Keratinocyte (primary cell): ENCODE data around the gene NDUFA13. TPM values are rescaled to one million over a fixed set of nuclear protein-coding genes. Genes with fewer than 3 reads are reported as not detected.

Source experiments
- DNase-seq: peaks from one replicate; pipeline ENCODE4 v3.0.0-alpha.2; 2011; ENCODE audit warnings: low read depth, missing footprints, low spot score
- FAIRE-seq: peaks from 2 replicates; lab custom pipeline; 2011; peaks lifted over from hg19 to GRCh38; lab: Jason Lieb, UNC
- H2AFZ ChIP-seq: 2 replicates; pipeline ENCODE4 v1.6.0; 2012; ENCODE audit warnings: low read length, control low read depth, inconsistent platforms; ENCODE audit not compliant: control insufficient read depth
- H3K27ac ChIP-seq: 2 replicates; pipeline ENCODE4 v1.5.1; 2011; ENCODE audit warnings: low read length; ENCODE audit not compliant: control insufficient read depth, insufficient read depth
- H3K27me3 ChIP-seq: 3 replicates; pipeline ENCODE4 v1.6.0; 2011; ENCODE audit warnings: low read length; ENCODE audit not compliant: control insufficient read depth, insufficient read depth; ENCODE audit errors: extremely low read depth
- H3K36me3 ChIP-seq, 2 experiments: 2 replicates in 1 of 2; 3 replicates in 1 of 2; pipeline ENCODE4 v1.5.1; 2011; ENCODE audit warnings: low read length in 2 of 2, mild to moderate bottlenecking in 1 of 2; ENCODE audit not compliant: control insufficient read depth in 2 of 2, insufficient read depth in 2 of 2; ENCODE audit errors: extremely low read depth in 1 of 2
- H3K4me1 ChIP-seq: 3 replicates; pipeline ENCODE4 v1.5.1; 2011; ENCODE audit warnings: low read length; ENCODE audit not compliant: control insufficient read depth, insufficient read depth; ENCODE audit errors: extremely low read depth
- H3K4me2 ChIP-seq: 3 replicates; pipeline ENCODE4 v1.6.0; 2011; ENCODE audit warnings: low read depth, low read length; ENCODE audit not compliant: control insufficient read depth, insufficient read depth; ENCODE audit errors: extremely low read depth
- H3K4me3 ChIP-seq, 3 experiments: fragments of 200-600 bp in 1 of 3; sonication (generic) in 1 of 3; 2 replicates in 2 of 3; 3 replicates in 1 of 3; pipeline ENCODE4 v1.5.1; 2011 to 2016; ENCODE audit warnings: low read length in 3 of 3, mild to moderate bottlenecking in 3 of 3, control low read depth in 2 of 3, inconsistent platforms in 1 of 3, low read depth in 1 of 3, mixed read lengths in 1 of 3, mixed run types in 1 of 3, moderate library complexity in 1 of 3; ENCODE audit not compliant: control insufficient read depth in 2 of 3, insufficient read depth in 2 of 3; ENCODE audit errors: extremely low read depth in 1 of 3
- H3K79me2 ChIP-seq: 2 replicates; pipeline ENCODE4 v1.6.0; 2012; ENCODE audit warnings: low read length; ENCODE audit not compliant: control insufficient read depth, insufficient read depth
- H3K9ac ChIP-seq: 3 replicates; pipeline ENCODE4 v1.6.0; 2011; ENCODE audit warnings: low read length; ENCODE audit not compliant: control insufficient read depth, insufficient read depth; ENCODE audit errors: extremely low read depth
- H3K9me1 ChIP-seq: 3 replicates; pipeline ENCODE4 v1.6.0; 2011; ENCODE audit warnings: low read length; ENCODE audit not compliant: control insufficient read depth, insufficient read depth; ENCODE audit errors: extremely low read depth
- H3K9me3 ChIP-seq: 2 replicates; pipeline ENCODE4 v1.5.1; 2012; ENCODE audit warnings: low read depth, low read length; ENCODE audit not compliant: control insufficient read depth
- H4K20me1 ChIP-seq: 3 replicates; pipeline ENCODE4 v1.6.0; 2011; ENCODE audit warnings: low read length; ENCODE audit not compliant: control insufficient read depth, insufficient read depth; ENCODE audit errors: extremely low read depth
- CTCF ChIP-seq, 3 experiments: IDR thresholded peaks in 1 of 3; conservative IDR thresholded peaks in 1 of 3; optimal IDR thresholded peaks in 1 of 3; 2 replicates in 2 of 3; 3 replicates in 1 of 3; pipeline versions ENCODE3 to v1.5.1; 2011; ENCODE audit warnings: low read length in 3 of 3, mild to moderate bottlenecking in 3 of 3, moderate library complexity in 2 of 3, control low read depth in 1 of 3, inconsistent platforms in 1 of 3; ENCODE audit not compliant: insufficient read depth in 2 of 3; ENCODE audit errors: extremely low read depth in 1 of 3
- EZH2 ChIP-seq: IDR thresholded peaks from one replicate; pipeline ENCODE4 v1.6.1; 2012; ENCODE audit warnings: inconsistent platforms, mild to moderate bottlenecking, low read length, moderate library complexity
- dilution Hi-C: fragments of 300-500 bp; cut with MboI; formaldehyde crosslinking; loops from one replicate; pipeline ENCODE4 v1.7.0; 2020; ENCODE audit warnings: low sequenced_read_pairs; ENCODE audit not compliant: extremely low pct_ligation_motif_present
- polyA plus RNA-seq, 5 experiments: library from polyadenylated mRNA; depleted of rRNA in 3 of 5; stranded (reverse) in 3 of 5; stranded (forward) in 1 of 5; unstranded in 1 of 5; fragments of >200 nt; gene quantifications; 1 replicate in 1 of 5; 2 replicates in 3 of 5; 3 replicates in 1 of 5; pipeline versions ENCODE4 v1.2.1 to v1.2.3, GENCODE V29; 2011 to 2012; ENCODE audit warnings: missing spikeins in 2 of 5, low read depth in 1 of 5, low replicate concordance in 1 of 5

Gene NDUFA13
- polyA plus RNA-seq, 1 donor (not counting 4 experiments of a cell fraction or from before 2014, with no cell fraction given), result 343 TPM

- TF ChIP-seq CTCF (optimal IDR thresholded peaks at IDR 0.05 in 1 of 3, IDR thresholded peaks at IDR 0.05 in 1 of 3, conservative IDR thresholded peaks at IDR 0.05 in 1 of 3; ENCODE audit: extremely low read depth in 1 of 3, insufficient read depth in 2 of 3, low read length in 3 of 3) (no peak), EZH2 (no peak)
- Histone ChIP-seq H4K20me1 (no peaks in the 10 kb centered on the region), H3K27me3 (no peaks in the 10 kb centered on the region), H3K27ac (no peak overlapping the region), H3K9ac (no peak overlapping the region), H3K36me3 (peaks cover under 1 to 7% of the 10 kb centered on the region in 2 experiments), H3K9me3 (peaks cover 5% of the 10 kb centered on the region), H3K4me2 (no peak overlapping the region), H3K79me2 (peaks cover 24% of the 10 kb centered on the region), H3K4me1 (peaks cover 11% of the 10 kb centered on the region), H3K4me3 (no peak overlapping the region), H2AFZ (no peak overlapping the region), H3K9me1 (no peaks in the 10 kb centered on the region)
- dilution Hi-C loops, result no loop called here
- DNase-seq (no peak), FAIRE-seq (no peak)
Measured at GRCh38 chr19:19514215-19514657, 1.8 kb upstream of the NDUFA13 start.

GRCh38 chr19:19514881-19515641 is 964 bp upstream of the NDUFA13 start, which contains the start of gene TSSK6:
Gene TSSK6 (minus strand): TSS chr19:19515548. CDS start chr19:19515427, 121 bp downstream.
- Histone ChIP-seq H3K9me3 (peaks cover 5% of the 10 kb centered on the region), H3K4me2 (peak within 1 kb of the TSS; percentile 65), H3K27ac (peak within 1 kb of the TSS; percentile 72), H3K4me3 (peak within 1 kb of the TSS; percentile 77 to 81 (median 77)), H3K9ac (peak within 1 kb of the TSS; percentile 81), H2AFZ (peak within 1 kb of the TSS; percentile 72), H3K27me3 (no peaks in the 10 kb centered on the region), H3K79me2 (peaks cover 30% of the 10 kb centered on the region), H3K4me1 (peaks cover 11% of the 10 kb centered on the region), H4K20me1 (no peaks in the 10 kb centered on the region), H3K9me1 (no peaks in the 10 kb centered on the region), H3K36me3 (peaks cover 6 to 12% of the 10 kb centered on the region in 2 experiments)
- dilution Hi-C loops, result no loop called here
- FAIRE-seq, result no peak
- DNase-seq, result no peak
- TF ChIP-seq EZH2, result no peak
- no peak for TF ChIP-seq CTCF (optimal IDR thresholded peaks at IDR 0.05 in 1 of 3, IDR thresholded peaks at IDR 0.05 in 1 of 3, conservative IDR thresholded peaks at IDR 0.05 in 1 of 3; ENCODE audit: extremely low read depth in 1 of 3, insufficient read depth in 2 of 3, low read length in 3 of 3)
